ENCODE results near the gene C2CD2.

- TF ChIP-seq CTCF (IDR thresholded peaks at IDR 0.05) = no peak
- no peak for TF ChIP-seq EP300 (IDR thresholded peaks at IDR 0.05)
These were observed 95.1 kb downstream of the C2CD2 start for GRCh38 chr21:41858466-41859296.

All from tibial nerve (tissue), 4 donors.